HL-60 (cell line): ENCODE results near the gene DHX29.

ENCODE experiments used
- DNase-seq, 2 experiments: peaks; one replicate each; pipeline ENCODE4 v3.0.0-alpha.2; 2010 to 2020; ENCODE audit warnings: low read depth in 1 of 2, low spot score in 1 of 2
- H3K27ac ChIP-seq: fragments of 250-450 bp; sonication (Bioruptor Pico); replicated peaks from 2 replicates; pipeline ENCODE4 v1.5.1; 2020; ENCODE audit warnings: mild to moderate bottlenecking, moderate library complexity
- H3K27me3 ChIP-seq: fragments of 250-450 bp; sonication (Bioruptor Pico); 2 replicates; pipeline ENCODE4 v1.5.1; 2021; ENCODE audit warnings: mild to moderate bottlenecking, moderate library complexity; ENCODE audit not compliant: insufficient read depth, poor library complexity, severe bottlenecking
- H3K4me3 ChIP-seq: replicated peaks from 2 replicates; pipeline ENCODE4 v1.5.1; 2011; ENCODE audit warnings: mild to moderate bottlenecking, control low read depth, low read length; ENCODE audit not compliant: insufficient read depth
- GABPA ChIP-seq: IDR thresholded peaks from 2 replicates; pipeline ENCODE4 v1.6.1; 2012; ENCODE audit warnings: low read depth
- POLR2AphosphoS5 ChIP-seq: IDR thresholded peaks from 2 replicates; pipeline ENCODE4 v1.6.1; 2012; ENCODE audit warnings: low read depth
- SPI1 ChIP-seq: IDR thresholded peaks from 2 replicates; pipeline ENCODE4 v1.6.1; 2012; ENCODE audit warnings: low read depth, mild to moderate bottlenecking, borderline replicate concordance
- TF ChIP-seq, protein P1 (sequence below): IDR thresholded peaks from one replicate; pipeline ENCODE4 v1.5.1; 2011; ENCODE audit warnings: low read length, control low read depth, inconsistent platforms; ENCODE audit not compliant: insufficient read depth
- TF ChIP-seq, protein P2 (sequence below): IDR thresholded peaks from 2 replicates; pipeline ENCODE4 v1.6.1; 2012; ENCODE audit warnings: low read depth; ENCODE audit not compliant: insufficient replicate concordance

The DHX29 gene

DNA sequence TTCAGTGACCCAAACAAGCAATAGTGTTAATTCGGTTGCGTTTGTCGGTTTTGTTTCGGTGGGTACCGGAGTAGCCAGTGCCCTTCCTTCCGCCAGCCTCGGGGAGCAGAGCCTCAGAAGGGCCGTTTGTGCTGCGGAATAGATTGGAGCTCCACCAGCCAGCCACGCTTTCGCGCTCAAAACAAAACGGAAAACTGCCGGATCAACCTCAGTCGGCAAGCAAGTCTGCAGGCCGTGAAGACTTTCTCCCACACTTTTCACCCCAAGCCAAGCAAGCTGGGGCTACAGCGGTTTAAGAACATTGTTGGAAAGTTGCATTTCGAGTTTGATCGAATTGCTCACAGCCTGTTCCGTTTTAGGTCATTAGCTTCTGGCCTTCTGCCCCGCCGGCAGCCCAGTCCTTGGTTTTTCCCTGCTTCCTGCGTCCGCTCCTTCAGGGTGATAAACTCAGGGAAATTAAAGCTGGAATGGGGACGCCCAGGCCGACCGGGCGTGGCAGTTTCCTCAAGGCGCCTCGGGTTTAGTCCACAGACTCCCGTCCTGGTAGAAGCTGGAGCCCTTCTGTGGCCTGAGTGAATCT lies 73.3 kb downstream of the DHX29 start:
- peaks cover 26% of the 10 kb centered on the region for H3K27me3 ChIP-seq

DNA sequence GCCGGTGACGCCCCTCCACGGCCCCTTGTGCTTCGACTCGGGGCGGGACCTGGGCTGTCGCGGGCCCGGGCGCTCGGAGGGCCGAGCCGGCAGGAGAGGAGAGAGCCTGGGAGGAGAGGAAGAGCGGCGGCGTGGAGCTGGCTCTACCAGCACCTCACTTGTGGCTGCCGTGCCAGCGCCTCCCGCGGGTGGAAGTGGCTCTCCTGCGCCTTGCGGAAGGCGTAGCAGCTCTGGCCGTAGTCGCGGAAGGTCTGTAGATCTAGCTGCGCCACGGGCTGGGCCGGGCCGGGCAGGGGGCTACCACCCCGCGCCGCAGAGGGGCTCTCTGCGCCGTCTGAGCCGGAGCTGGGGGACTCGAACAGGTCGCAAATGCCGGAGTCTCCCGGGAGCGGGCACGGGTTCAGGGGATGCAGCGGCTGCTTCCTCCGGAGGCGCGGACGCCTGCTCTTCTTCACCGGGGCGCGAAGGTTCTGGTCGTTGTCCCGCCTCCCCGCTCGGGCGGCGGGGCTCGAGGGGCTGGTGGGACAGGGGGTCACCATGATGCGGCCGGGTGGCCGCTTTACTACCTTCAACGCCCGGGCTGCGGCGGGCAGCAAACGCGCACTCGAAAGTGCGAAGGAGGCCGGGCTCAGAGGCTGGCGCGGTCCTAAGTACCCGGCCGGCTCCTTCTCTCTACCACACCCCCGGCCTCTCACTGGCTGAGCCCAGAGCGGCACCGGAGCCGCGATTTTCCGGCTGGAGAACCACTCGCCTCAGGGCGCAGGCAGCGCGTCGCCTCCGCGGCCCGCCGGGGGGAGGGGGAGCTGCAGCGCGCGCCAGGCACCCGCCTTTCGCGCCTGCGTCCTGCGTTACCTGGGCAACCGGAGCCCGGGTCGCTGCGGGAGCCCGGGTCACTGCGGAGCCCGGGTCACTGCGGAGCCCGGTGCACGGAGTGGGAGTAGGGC lies 74.2 kb downstream of the DHX29 start, which contains the start of gene CCNO:
TSS of gene CCNO (minus strand) at position 624 of the 944 bp plus-strand sequence. CDS start at position 539, 85 bp downstream.
- TF ChIP-seq, protein P1, sequence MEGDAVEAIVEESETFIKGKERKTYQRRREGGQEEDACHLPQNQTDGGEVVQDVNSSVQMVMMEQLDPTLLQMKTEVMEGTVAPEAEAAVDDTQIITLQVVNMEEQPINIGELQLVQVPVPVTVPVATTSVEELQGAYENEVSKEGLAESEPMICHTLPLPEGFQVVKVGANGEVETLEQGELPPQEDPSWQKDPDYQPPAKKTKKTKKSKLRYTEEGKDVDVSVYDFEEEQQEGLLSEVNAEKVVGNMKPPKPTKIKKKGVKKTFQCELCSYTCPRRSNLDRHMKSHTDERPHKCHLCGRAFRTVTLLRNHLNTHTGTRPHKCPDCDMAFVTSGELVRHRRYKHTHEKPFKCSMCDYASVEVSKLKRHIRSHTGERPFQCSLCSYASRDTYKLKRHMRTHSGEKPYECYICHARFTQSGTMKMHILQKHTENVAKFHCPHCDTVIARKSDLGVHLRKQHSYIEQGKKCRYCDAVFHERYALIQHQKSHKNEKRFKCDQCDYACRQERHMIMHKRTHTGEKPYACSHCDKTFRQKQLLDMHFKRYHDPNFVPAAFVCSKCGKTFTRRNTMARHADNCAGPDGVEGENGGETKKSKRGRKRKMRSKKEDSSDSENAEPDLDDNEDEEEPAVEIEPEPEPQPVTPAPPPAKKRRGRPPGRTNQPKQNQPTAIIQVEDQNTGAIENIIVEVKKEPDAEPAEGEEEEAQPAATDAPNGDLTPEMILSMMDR, result no peak
- TF ChIP-seq SPI1 (no peak), GABPA (no peak), POLR2AphosphoS5 (no peak)
- TF ChIP-seq, protein P2, sequence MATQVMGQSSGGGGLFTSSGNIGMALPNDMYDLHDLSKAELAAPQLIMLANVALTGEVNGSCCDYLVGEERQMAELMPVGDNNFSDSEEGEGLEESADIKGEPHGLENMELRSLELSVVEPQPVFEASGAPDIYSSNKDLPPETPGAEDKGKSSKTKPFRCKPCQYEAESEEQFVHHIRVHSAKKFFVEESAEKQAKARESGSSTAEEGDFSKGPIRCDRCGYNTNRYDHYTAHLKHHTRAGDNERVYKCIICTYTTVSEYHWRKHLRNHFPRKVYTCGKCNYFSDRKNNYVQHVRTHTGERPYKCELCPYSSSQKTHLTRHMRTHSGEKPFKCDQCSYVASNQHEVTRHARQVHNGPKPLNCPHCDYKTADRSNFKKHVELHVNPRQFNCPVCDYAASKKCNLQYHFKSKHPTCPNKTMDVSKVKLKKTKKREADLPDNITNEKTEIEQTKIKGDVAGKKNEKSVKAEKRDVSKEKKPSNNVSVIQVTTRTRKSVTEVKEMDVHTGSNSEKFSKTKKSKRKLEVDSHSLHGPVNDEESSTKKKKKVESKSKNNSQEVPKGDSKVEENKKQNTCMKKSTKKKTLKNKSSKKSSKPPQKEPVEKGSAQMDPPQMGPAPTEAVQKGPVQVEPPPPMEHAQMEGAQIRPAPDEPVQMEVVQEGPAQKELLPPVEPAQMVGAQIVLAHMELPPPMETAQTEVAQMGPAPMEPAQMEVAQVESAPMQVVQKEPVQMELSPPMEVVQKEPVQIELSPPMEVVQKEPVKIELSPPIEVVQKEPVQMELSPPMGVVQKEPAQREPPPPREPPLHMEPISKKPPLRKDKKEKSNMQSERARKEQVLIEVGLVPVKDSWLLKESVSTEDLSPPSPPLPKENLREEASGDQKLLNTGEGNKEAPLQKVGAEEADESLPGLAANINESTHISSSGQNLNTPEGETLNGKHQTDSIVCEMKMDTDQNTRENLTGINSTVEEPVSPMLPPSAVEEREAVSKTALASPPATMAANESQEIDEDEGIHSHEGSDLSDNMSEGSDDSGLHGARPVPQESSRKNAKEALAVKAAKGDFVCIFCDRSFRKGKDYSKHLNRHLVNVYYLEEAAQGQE, result no peak
- DNase-seq, result peak in 1 of 2 experiments; percentile 29
- Histone ChIP-seq H3K4me3 (peak within 1 kb of the TSS; percentile 47), H3K27ac (no peak within 1 kb of the TSS), H3K27me3 (peaks cover 27% of the 10 kb centered on the region)

More for the DNA sequence above, 73.3 kb downstream of the DHX29 start:
- H3K4me3 ChIP-seq, result peak overlapping the region; percentile 47
- no peak for TF ChIP-seq GABPA
- TF ChIP-seq, protein P1, result no peak
- TF ChIP-seq SPI1, result no peak
- TF ChIP-seq, protein P2, result no peak
- no peak overlapping the region for H3K27ac ChIP-seq
- DNase-seq, result no peak

DNA sequence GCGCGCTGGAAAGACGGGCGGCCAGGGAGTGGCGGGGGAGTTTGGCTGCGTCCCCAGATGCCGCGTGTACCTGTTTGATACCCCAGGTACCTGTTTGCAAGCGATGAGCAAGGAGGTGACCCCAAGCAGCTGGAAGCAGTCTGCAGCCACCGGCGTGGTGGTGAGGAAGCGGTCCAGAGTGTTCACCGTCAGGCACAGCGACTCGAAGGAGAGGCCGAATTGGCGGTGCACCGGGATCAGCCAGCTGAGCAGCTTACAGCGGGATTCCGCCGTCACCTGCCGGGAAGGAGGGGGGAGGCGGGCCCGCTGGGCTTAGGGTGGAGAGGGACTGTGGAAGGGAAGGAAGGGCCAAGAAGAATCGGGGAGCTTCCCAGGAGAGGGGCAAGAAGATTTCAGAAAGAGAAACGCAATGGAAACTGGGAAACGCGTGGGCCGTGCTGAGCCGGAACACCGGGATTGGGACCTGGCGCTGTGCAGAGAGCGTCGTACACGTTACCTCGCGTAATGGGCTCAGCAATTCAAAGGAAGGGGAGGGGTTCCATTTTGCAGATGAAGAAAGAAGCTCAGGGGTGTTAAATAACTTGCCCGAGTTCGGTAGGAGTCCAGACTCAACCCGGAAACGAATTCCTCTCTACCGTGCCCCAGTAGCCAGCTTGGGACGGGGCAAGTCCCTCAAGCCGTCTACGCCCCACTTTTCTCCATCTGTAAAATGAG lies 75.1 kb downstream of the DHX29 start:
- TF ChIP-seq, protein P1, result no peak
- TF ChIP-seq SPI1 (no peak), GABPA (no peak), POLR2AphosphoS5 (no peak)
- TF ChIP-seq, protein P2, result no peak
- H3K4me3 ChIP-seq, result peak overlapping the region; percentile 47
- H3K27me3 ChIP-seq, result peaks cover 35% of the 10 kb centered on the region
- no peak overlapping the region for H3K27ac ChIP-seq
- DNase-seq, result no peak
